ENCODE results near the gene PHF23. TPM values are rescaled to one million over a fixed set of nuclear protein-coding genes. Genes with fewer than 3 reads are reported as not detected.
A peak's percentile ranks its signal among the peaks of the same experiment; 100 is the strongest.

Gene PHF23
- total and polyA plus RNA-seq, 9 of the 15 experiments (the other 6 are each of a cell fraction or from before 2014, with no cell fraction given), result 7.4 to 87.5 (median 33.7) TPM

DNA sequence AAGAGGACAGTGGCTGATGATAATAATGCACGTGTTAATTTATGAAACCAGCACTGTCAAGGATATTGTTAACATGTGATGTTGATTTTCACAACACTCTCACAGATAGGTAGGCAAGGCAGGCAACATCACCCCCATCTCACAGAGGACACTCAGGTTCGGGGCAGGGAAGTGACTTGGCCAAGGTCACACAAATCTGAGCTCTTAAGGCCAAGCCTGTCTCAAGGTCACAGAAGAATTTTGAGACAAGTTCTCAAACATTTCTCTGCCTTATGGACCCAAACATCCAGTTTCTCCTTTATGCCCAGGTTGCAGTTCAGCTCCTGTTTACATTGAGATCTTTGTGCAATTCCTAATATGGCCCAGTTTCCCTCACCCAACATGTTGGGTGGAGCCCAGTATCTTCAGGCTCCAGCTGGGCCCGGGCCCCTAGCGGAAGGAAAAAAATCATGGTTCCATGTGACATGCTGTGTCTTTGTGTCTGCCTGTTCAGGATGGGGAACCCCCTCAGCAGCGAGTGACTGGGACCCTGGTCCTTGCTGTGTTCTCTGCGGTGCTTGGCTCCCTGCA lies 43.6 kb upstream of the PHF23 start (continued):
- TF ChIP-seq, protein P1, sequence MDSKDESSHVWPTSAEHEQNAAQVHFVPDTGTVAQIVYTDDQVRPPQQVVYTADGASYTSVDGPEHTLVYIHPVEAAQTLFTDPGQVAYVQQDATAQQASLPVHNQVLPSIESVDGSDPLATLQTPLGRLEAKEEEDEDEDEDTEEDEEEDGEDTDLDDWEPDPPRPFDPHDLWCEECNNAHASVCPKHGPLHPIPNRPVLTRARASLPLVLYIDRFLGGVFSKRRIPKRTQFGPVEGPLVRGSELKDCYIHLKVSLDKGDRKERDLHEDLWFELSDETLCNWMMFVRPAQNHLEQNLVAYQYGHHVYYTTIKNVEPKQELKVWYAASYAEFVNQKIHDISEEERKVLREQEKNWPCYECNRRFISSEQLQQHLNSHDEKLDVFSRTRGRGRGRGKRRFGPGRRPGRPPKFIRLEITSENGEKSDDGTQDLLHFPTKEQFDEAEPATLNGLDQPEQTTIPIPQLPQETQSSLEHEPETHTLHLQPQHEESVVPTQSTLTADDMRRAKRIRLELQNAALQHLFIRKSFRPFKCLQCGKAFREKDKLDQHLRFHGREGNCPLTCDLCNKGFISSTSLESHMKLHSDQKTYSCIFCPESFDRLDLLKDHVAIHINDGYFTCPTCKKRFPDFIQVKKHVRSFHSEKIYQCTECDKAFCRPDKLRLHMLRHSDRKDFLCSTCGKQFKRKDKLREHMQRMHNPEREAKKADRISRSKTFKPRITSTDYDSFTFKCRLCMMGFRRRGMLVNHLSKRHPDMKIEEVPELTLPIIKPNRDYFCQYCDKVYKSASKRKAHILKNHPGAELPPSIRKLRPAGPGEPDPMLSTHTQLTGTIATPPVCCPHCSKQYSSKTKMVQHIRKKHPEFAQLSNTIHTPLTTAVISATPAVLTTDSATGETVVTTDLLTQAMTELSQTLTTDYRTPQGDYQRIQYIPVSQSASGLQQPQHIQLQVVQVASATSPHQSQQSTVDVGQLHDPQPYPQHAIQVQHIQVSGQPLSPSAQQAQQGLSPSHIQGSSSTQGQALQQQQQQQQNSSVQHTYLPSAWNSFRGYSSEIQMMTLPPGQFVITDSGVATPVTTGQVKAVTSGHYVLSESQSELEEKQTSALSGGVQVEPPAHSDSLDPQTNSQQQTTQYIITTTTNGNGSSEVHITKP (IDR thresholded peaks at IDR 0.05; ENCODE audit: partially characterized antibody), result no peak
- TF ChIP-seq ZNF316 (IDR thresholded peaks at IDR 0.05) (no peak), HDAC1 (IDR thresholded peaks at IDR 0.05) (0 out of 4 replicates have a peak, but pooled peaks of 1 of the 2 experiments have one; percentile 9), CBFA2T2 (conservative IDR thresholded peaks at IDR 0.05) (0 out of 2 replicates have a peak, but pooled peaks have one; percentile 30)
- TF ChIP-seq, protein P2, sequence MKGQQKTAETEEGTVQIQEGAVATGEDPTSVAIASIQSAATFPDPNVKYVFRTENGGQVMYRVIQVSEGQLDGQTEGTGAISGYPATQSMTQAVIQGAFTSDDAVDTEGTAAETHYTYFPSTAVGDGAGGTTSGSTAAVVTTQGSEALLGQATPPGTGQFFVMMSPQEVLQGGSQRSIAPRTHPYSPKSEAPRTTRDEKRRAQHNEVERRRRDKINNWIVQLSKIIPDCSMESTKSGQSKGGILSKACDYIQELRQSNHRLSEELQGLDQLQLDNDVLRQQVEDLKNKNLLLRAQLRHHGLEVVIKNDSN (CRISPR knock-in tag; IDR thresholded peaks at IDR 0.05), result 0 out of 2 replicates have a peak, but pooled peaks have one; percentile 28
- TF ChIP-seq, protein P3, sequence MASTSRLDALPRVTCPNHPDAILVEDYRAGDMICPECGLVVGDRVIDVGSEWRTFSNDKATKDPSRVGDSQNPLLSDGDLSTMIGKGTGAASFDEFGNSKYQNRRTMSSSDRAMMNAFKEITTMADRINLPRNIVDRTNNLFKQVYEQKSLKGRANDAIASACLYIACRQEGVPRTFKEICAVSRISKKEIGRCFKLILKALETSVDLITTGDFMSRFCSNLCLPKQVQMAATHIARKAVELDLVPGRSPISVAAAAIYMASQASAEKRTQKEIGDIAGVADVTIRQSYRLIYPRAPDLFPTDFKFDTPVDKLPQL (IDR thresholded peaks at IDR 0.05; ENCODE audit: extremely low read depth, insufficient read length), result no peak
- TF ChIP-seq, protein P4, sequence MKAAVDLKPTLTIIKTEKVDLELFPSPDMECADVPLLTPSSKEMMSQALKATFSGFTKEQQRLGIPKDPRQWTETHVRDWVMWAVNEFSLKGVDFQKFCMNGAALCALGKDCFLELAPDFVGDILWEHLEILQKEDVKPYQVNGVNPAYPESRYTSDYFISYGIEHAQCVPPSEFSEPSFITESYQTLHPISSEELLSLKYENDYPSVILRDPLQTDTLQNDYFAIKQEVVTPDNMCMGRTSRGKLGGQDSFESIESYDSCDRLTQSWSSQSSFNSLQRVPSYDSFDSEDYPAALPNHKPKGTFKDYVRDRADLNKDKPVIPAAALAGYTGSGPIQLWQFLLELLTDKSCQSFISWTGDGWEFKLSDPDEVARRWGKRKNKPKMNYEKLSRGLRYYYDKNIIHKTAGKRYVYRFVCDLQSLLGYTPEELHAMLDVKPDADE (conservative IDR thresholded peaks at IDR 0.05; ENCODE audit: control insufficient read depth, low read depth, low read length), result no peak; the same call in 1 of the 2 replicates

All from K562 (cell line).